SW 1271 (cell line): ENCODE results near the gene SAPCD1.

Source experiments
- DNase-seq, 2 experiments: peaks; one replicate each; lab custom pipeline; 2025; lab: John Stamatoyannopoulos, UW

The SAPCD1 gene

GRCh38 chr6:31729515-31729978 is 32.9 kb upstream of the SAPCD1 start:
- peak; percentile 84 to 93 for DNase-seq

GRCh38 chr6:31729979-31730630 is 32.4 kb upstream of the SAPCD1 start:
- DNase-seq, result peak; percentile 79 to 86

- DNase-seq, result no peak
These were observed 31.8 kb upstream of the SAPCD1 start for GRCh38 chr6:31730631-31731086.

GRCh38 chr6:31732029-31732428 is 30.4 kb upstream of the SAPCD1 start:
- no peak for DNase-seq

- no peak for DNase-seq
These were observed 28.7 kb upstream of the SAPCD1 start for GRCh38 chr6:31733734-31734133.

GRCh38 chr6:31734247-31734820 is 28.1 kb upstream of the SAPCD1 start:
- no peak for DNase-seq

GRCh38 chr6:31734821-31735406 is 27.5 kb upstream of the SAPCD1 start:
- DNase-seq, result peak; percentile 73 to 89

- peak; percentile 80 to 91 for DNase-seq
These were observed 26.3 kb upstream of the SAPCD1 start, which contains the start of gene CLIC1 for GRCh38 chr6:31736021-31736767. Gene CLIC1, minus strand, starts transcription at chr6:31736530. Its CDS starts 230 bp downstream, at chr6:31736300.

GRCh38 chr6:31736768-31737314 is 25.6 kb upstream of the SAPCD1 start:
- DNase-seq, result no peak

- DNase-seq, result no peak
These were observed 25.0 kb upstream of the SAPCD1 start for GRCh38 chr6:31737315-31737990.

GRCh38 chr6:31737991-31738979 is 24.2 kb upstream of the SAPCD1 start:
- DNase-seq, result peak; percentile 65 to 87

GRCh38 chr6:31739639-31740396 is 22.6 kb upstream of the SAPCD1 start, which contains the start of gene MSH5:
Gene MSH5, plus strand, starts transcription at chr6:31740005. Its CDS starts 462 bp downstream, at chr6:31740467.
- DNase-seq, result peak; percentile 95 to 100

GRCh38 chr6:31740397-31741223 is 21.8 kb upstream of the SAPCD1 start:
- peak in 1 of 2 experiments; percentile 15 for DNase-seq

- DNase-seq, result no peak
These were observed 20.6 kb upstream of the SAPCD1 start for GRCh38 chr6:31741815-31742214.

GRCh38 chr6:31742894-31743293 is 19.6 kb upstream of the SAPCD1 start:
- no peak for DNase-seq

GRCh38 chr6:31744422-31744821 is 18.0 kb upstream of the SAPCD1 start:
- DNase-seq, result no peak

- DNase-seq, result no peak
These were observed 13.0 kb upstream of the SAPCD1 start for GRCh38 chr6:31749301-31750036.
